Measurements from ENCODE around the gene ZNF668. TPM values are rescaled to one million over a fixed set of nuclear protein-coding genes. Genes with fewer than 3 reads are reported as not detected.

ZNF668 gene
- polyA plus RNA-seq, 2 of the 4 experiments (the other 2 are of a cell fraction), result 4.7 to 10.7 TPM

- 87% methylated on average over 8 of the region's 8 CpGs for WGBS (ENCODE audit: missing lambda C conversion rate)
- DNase-seq (ENCODE audit: low read depth in 1 of 2, low spot score in 1 of 2) (no peak), ATAC-seq (no peak), FAIRE-seq (no peak)
- Histone ChIP-seq H3K9me3 (no peaks in the 10 kb centered on the region), H3K4me3 (no peak overlapping the region), H3K27ac (no peak overlapping the region), H3K4me2 (no peak overlapping the region), H3K4me1 (no peaks in the 10 kb centered on the region)
- POLR2A ChIA-PET, result interaction anchor here (1.9 to 2.8 kb wide), 2 partner anchors 12 to 32 kb away, joined by 6 to 10 read pairs; partner anchors contain the start of genes KAT8, ZNF646 and ZNF668
- CTCF ChIA-PET, result interaction anchor here (0.8 to 3.8 kb wide), 8 partner anchors 10 to 132 kb away, joined by 3 to 17 read pairs (median 4); partner anchors contain the start of gene HSD3B7
- TF ChIP-seq MAFK (IDR thresholded peaks at IDR 0.05; ENCODE audit: partially characterized antibody) (no peak), PBX3 (IDR thresholded peaks at IDR 0.05) (no peak), RARB (CRISPR knock-in tag; IDR thresholded peaks at IDR 0.05) (no peak), RFX5 (IDR thresholded peaks at IDR 0.05) (no peak), EP300 (IDR thresholded peaks at IDR 0.05) (no peak), POLR2A (IDR thresholded peaks at IDR 0.05; ENCODE audit: low read length) (no peak), FOSB (CRISPR knock-in tag; IDR thresholded peaks at IDR 0.05) (no peak), CBX8 (IDR thresholded peaks at IDR 0.05) (no peak), SMC3 (IDR thresholded peaks at IDR 0.05) (no peak), MAX (IDR thresholded peaks at IDR 0.05) (no peak), JUNB (IDR thresholded peaks at IDR 0.05) (no peak), ATOH8 (CRISPR knock-in tag; IDR thresholded peaks at IDR 0.05; ENCODE audit: low read depth) (no peak), ESRRA (IDR thresholded peaks at IDR 0.05; ENCODE audit: borderline replicate concordance, low read length) (no peak), KDM1A (IDR thresholded peaks at IDR 0.05; ENCODE audit: low read depth) (no peak), MYC (IDR thresholded peaks at IDR 0.05; ENCODE audit: borderline replicate concordance, low read length) (no peak), E2F6 (IDR thresholded peaks at IDR 0.05; ENCODE audit: borderline replicate concordance, low read depth) (no peak), HEYL (CRISPR knock-in tag; IDR thresholded peaks at IDR 0.05) (no peak), CBX2 (IDR thresholded peaks at IDR 0.05; ENCODE audit: borderline replicate concordance, low read depth) (no peak), PHF8 (IDR thresholded peaks at IDR 0.05; ENCODE audit: borderline replicate concordance, low read depth) (no peak), NPAS2 (CRISPR knock-in tag; IDR thresholded peaks at IDR 0.05; ENCODE audit: borderline replicate concordance) (no peak)
Measured at GRCh38 chr16:31085411-31085810, 11.4 kb upstream of the ZNF668 start.

- Histone ChIP-seq H3K27ac (no peak overlapping the region), H3K9me3 (no peaks in the 10 kb centered on the region), H3K4me3 (no peak overlapping the region), H3K4me1 (no peaks in the 10 kb centered on the region), H3K4me2 (no peak overlapping the region)
- no peak for TF ChIP-seq SREBF2 (IDR thresholded peaks at IDR 0.05)
- TF ChIP-seq ZFP36 (IDR thresholded peaks at IDR 0.05; ENCODE audit: borderline replicate concordance, partially characterized antibody), result no peak
- TF ChIP-seq KDM1A (IDR thresholded peaks at IDR 0.05; ENCODE audit: low read depth), result no peak
- no peak for TF ChIP-seq MYC (IDR thresholded peaks at IDR 0.05; ENCODE audit: borderline replicate concordance, low read length)
- TF ChIP-seq SMC3 (IDR thresholded peaks at IDR 0.05), result no peak
- no peak for TF ChIP-seq JUN (IDR thresholded peaks at IDR 0.05)
- no peak for TF ChIP-seq FOXS1 (CRISPR knock-in tag; IDR thresholded peaks at IDR 0.05)
- TF ChIP-seq ZNF302 (CRISPR knock-in tag; IDR thresholded peaks at IDR 0.05), result no peak
- TF ChIP-seq CHD4 (IDR thresholded peaks at IDR 0.05; ENCODE audit: borderline replicate concordance), result no peak
- no peak for TF ChIP-seq MAX (IDR thresholded peaks at IDR 0.05)
- no peak for TF ChIP-seq HOXA7 (CRISPR knock-in tag; IDR thresholded peaks at IDR 0.05)
- TF ChIP-seq TFCP2L1 (CRISPR knock-in tag; IDR thresholded peaks at IDR 0.05), result no peak
- no peak for TF ChIP-seq NFE2L2 (conservative IDR thresholded peaks at IDR 0.05; ENCODE audit: low read length)
- TF ChIP-seq POLR2A (IDR thresholded peaks at IDR 0.05; ENCODE audit: low read length), result no peak
- peak; percentile 12 to 18; a peak in 3 of 6 replicates for ATAC-seq
- ChIA-PET CTCF (interaction anchor here (0.8 to 3.8 kb wide), 7 partner anchors 9 to 100 kb away, joined by 3 to 17 read pairs (median 3); partner anchors contain the start of gene HSD3B7), POLR2A (interaction anchor here (0.5 to 1.9 kb wide), 3 partner anchors 33 to 272 kb away, joined by 3 to 6 read pairs (median 3); partner anchors contain the start of gene KAT8)
- FAIRE-seq, result no peak
- 90% methylated on average over 3 of the region's 16 CpGs for WGBS (ENCODE audit: missing lambda C conversion rate)
- no peak for DNase-seq (ENCODE audit: low read depth in 1 of 2, low spot score in 1 of 2)
Measured at GRCh38 chr16:31084584-31085302, 10.7 kb upstream of the ZNF668 start.
